Calu3 (cell line): ENCODE results near the gene PPM1H. TPM values are rescaled to one million over a fixed set of nuclear protein-coding genes. Genes with fewer than 3 reads are reported as not detected.

Source experiments
- BruUV-seq: library from RNA; stranded (reverse); fragments of 400-500 nt; replicated peaks from 2 replicates; lab custom pipeline; 2021; lab: Mats Ljungman, UMichigan
- CTCF ChIA-PET: fragments of 300-600 bp; sonication (Branson Sonifier 250); formaldehyde crosslinking; loops from one replicate; lab custom pipeline; 2022; ENCODE audit warnings: antibody characterized with exemption; lab: Charles Lee
- DNase-seq: peaks from one replicate; pipeline ENCODE4 v3.0.0; 2022
- H3K27ac Mint-ChIP-seq: one replicate; pipeline ENCODE4 v1.8.0; 2022; ENCODE audit warnings: mixed read lengths; ENCODE audit not compliant: unreplicated experiment
- H3K27me3 Mint-ChIP-seq: one replicate; pipeline ENCODE4 v1.8.0; 2022; ENCODE audit warnings: mixed read lengths; ENCODE audit not compliant: unreplicated experiment
- H3K36me3 Mint-ChIP-seq: one replicate; pipeline ENCODE4 v1.8.0; 2022; ENCODE audit warnings: mild to moderate bottlenecking, moderate library complexity, mixed read lengths; ENCODE audit not compliant: insufficient read depth, unreplicated experiment
- H3K4me1 Mint-ChIP-seq: one replicate; pipeline ENCODE4 v1.8.0; 2022; ENCODE audit warnings: mild to moderate bottlenecking, low read depth, mixed read lengths; ENCODE audit not compliant: unreplicated experiment
- H3K4me3 Mint-ChIP-seq: one replicate; pipeline ENCODE4 v1.8.0; 2022; ENCODE audit warnings: mild to moderate bottlenecking, low read depth, moderate library complexity, mixed read lengths; ENCODE audit not compliant: unreplicated experiment
- H3K9me3 Mint-ChIP-seq: one replicate; pipeline ENCODE4 v1.8.0; 2022; ENCODE audit warnings: low read depth, mixed read lengths; ENCODE audit not compliant: unreplicated experiment
- CTCF ChIP-seq: fragments of 200-600 bp; IDR thresholded peaks from one replicate; pipeline ENCODE4 v1.8.0; 2022; ENCODE audit warnings: antibody characterized with exemption; ENCODE audit not compliant: unreplicated experiment
- intact Hi-C: fragments of 100-400 bp; cut with micrococcal nuclease; formaldehyde crosslinking; loops from one replicate; pipeline ENCODE4 v1.10.0; 2022; ENCODE audit not compliant: unreplicated experiment
- total RNA-seq: library from RNA; stranded (reverse); gene quantifications from 2 replicates; pipeline ENCODE4 v1.2.3, GENCODE V29; 2022

Gene PPM1H
- total RNA-seq, 1 experiment from 2014 or later: 36.7 TPM

- Mint-ChIP-seq H3K36me3 (no peaks in the 10 kb centered on the region), H3K4me3 (no peak overlapping the region), H3K27ac (no peak overlapping the region), H3K9me3 (no peaks in the 10 kb centered on the region), H3K4me1 (no peaks in the 10 kb centered on the region), H3K27me3 (no peaks in the 10 kb centered on the region)
- intact Hi-C loops: no loop called here
- CTCF ChIA-PET: no interaction called here
- no peak for DNase-seq
- TF ChIP-seq CTCF: no peak
- no TSS peak for BruUV-seq
These were observed 102.4 kb downstream of the PPM1H start for GRCh38 chr12:62832558-62832957.

- no peak for DNase-seq
- Mint-ChIP-seq H3K4me3 (no peak overlapping the region), H3K9me3 (no peaks in the 10 kb centered on the region), H3K27ac (no peak overlapping the region), H3K27me3 (no peaks in the 10 kb centered on the region), H3K4me1 (no peaks in the 10 kb centered on the region), H3K36me3 (no peaks in the 10 kb centered on the region)
- no TSS peak for BruUV-seq
- intact Hi-C loops: no loop called here
- CTCF ChIA-PET: no interaction called here
- no peak for TF ChIP-seq CTCF
These were observed 102.9 kb downstream of the PPM1H start for GRCh38 chr12:62832027-62832426.

GRCh38 chr12:62827855-62828254, 107.1 kb downstream of the PPM1H start:
- Mint-ChIP-seq H3K4me3 (no peak overlapping the region), H3K36me3 (no peaks in the 10 kb centered on the region)
- BruUV-seq: no TSS peak

GRCh38 chr12:62827042-62827441, 107.9 kb downstream of the PPM1H start:
- no TSS peak for BruUV-seq
- H3K36me3 Mint-ChIP-seq: no peaks in the 10 kb centered on the region
- CTCF ChIA-PET: interaction anchor here (0.9 kb wide), 1 partner anchor 242 kb away, joined by 3 read pairs; no protein-coding TSS in a partner anchor

More at GRCh38 chr12:62827855-62828254, 107.1 kb downstream of the PPM1H start:
- intact Hi-C loops: no loop called here
- no peak for DNase-seq
- CTCF ChIA-PET: no interaction called here
- H3K27me3 Mint-ChIP-seq: no peaks in the 10 kb centered on the region
- no peak for TF ChIP-seq CTCF
- no peaks in the 10 kb centered on the region for H3K4me1 Mint-ChIP-seq
- no peak overlapping the region for H3K27ac Mint-ChIP-seq
- H3K9me3 Mint-ChIP-seq: no peaks in the 10 kb centered on the region

More at GRCh38 chr12:62827042-62827441, 107.9 kb downstream of the PPM1H start:
- DNase-seq: no peak
- intact Hi-C loops: no loop called here
- Mint-ChIP-seq H3K27me3 (no peaks in the 10 kb centered on the region), H3K9me3 (no peaks in the 10 kb centered on the region), H3K4me3 (no peak overlapping the region), H3K4me1 (no peaks in the 10 kb centered on the region), H3K27ac (no peak overlapping the region)
- no peak for TF ChIP-seq CTCF
